GM13977 (cell line): ENCODE results near the gene PKD1L1.

ENCODE experiments used
- DNase-seq: peaks from one replicate; pipeline ENCODE4 v3.0.0; 2012; ENCODE audit warnings: low spot score
- CTCF ChIP-seq: IDR thresholded peaks from 2 replicates; pipeline ENCODE4 v1.5.1; 2012; ENCODE audit warnings: mild to moderate bottlenecking, control low read depth; ENCODE audit not compliant: insufficient read depth; ENCODE audit errors: extremely low read depth, missing control alignments
- in situ Hi-C: fragments of 300-500 bp; cut with MboI; formaldehyde crosslinking; loops from one replicate; pipeline ENCODE4 v1.12.0; 2022; ENCODE audit warnings: low sequenced_read_pairs, low pct_unique_long_range_greater_than_20kb, mixed read lengths, inconsistent platforms; ENCODE audit not compliant: unreplicated experiment

The PKD1L1 gene

GRCh38 chr7:47878662-47879061 lies 69.6 kb downstream of the PKD1L1 start:
- no peak for TF ChIP-seq CTCF
- in situ Hi-C loops, result no loop called here
- no peak for DNase-seq

DNA sequence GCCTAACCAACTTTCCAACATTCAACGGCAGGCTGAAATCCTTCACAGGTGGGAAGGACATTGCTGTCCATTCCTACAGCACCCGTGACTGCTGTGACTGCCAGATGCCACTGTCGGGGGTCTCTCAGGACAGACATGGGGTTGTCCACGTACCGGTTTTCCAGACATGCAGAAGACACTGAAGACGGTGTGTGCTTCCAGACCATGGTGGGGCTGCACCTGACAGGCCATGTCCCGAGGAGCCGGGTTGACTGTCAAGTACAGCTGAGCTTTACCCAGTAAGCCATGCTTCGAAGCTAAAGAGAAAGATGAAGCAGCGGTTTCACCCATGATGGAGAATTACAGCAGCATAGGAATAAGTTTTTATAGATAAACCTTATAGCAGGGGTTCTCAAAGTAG lies 70.9 kb downstream of the PKD1L1 start:
- in situ Hi-C loops, result no loop called here
- TF ChIP-seq CTCF, result no peak
- DNase-seq, result no peak

GRCh38 chr7:47875998-47876744 lies 72.1 kb downstream of the PKD1L1 start:
- in situ Hi-C loops, result no loop called here
- DNase-seq, result no peak
- TF ChIP-seq CTCF, result no peak

DNA sequence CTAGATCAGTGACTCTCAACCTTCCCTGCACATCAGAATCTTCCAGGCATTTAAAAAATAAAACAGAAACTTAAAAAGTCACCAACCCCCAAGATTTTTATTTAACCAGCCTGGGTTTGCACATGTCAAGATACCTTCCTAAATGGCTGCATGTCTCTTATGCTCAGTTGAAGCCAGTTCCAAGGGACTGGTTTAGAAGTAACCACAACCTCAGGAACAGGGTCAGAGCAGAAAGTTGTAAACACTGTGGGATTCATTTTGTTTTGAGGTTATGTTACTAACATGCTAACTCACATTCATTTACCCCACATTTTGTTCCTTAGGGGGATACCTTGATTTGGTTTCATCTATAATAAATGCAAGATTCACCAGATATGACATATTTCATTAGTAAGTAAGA lies 72.9 kb downstream of the PKD1L1 start:
- no peak for DNase-seq
- no peak for TF ChIP-seq CTCF
- in situ Hi-C loops, result no loop called here

- TF ChIP-seq CTCF, result no peak
- DNase-seq, result no peak
- in situ Hi-C loops, result no loop called here
Measured at GRCh38 chr7:47873762-47874161, 74.5 kb downstream of the PKD1L1 start.

DNA sequence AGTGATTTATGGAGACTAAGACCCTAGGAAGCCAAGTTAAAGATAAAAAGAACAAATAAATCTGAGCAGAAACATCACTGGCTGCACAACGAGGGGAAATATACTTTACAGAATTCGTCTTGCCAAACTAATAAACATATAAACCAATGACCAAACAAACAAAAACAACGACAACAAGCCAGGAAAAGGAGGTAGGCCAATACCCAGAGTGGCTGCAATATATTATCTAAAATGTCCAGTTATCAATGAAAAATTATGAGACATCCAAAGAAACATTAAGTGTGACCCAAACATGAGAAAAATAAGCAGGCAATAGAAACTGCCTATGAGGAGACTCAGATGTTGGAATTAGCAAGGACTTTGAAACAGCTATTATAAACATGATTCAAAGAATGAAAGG lies 81.0 kb downstream of the PKD1L1 start:
- in situ Hi-C loops, result no loop called here
- no peak for DNase-seq

More for the DNA sequence above, 81.0 kb downstream of the PKD1L1 start:
- no peak for TF ChIP-seq CTCF
